Peyer's patch (tissue), 4 donors: ENCODE measurements around the gene PDIA2.

Source experiments
- POLR2A ChIP-seq, 2 donors: fragments of 450-650 bp; IDR thresholded peaks; one replicate each; pipeline ENCODE4 v1.5.1; 2017; ENCODE audit warnings: antibody characterized with exemption in 2 of 2, mild to moderate bottlenecking in 2 of 2, moderate library complexity in 2 of 2
- TF ChIP-seq, protein P1 (sequence below), 6 experiments: fragments of 450-650 bp in 4 of 6; fragments of 200-600 bp in 2 of 6; sonication (generic) in 1 of 6; IDR thresholded peaks; one replicate each; pipeline ENCODE4 v1.5.1; 2017 to 2019; ENCODE audit warnings: antibody characterized with exemption in 6 of 6, mild to moderate bottlenecking in 3 of 6, moderate library complexity in 1 of 6

DNA sequence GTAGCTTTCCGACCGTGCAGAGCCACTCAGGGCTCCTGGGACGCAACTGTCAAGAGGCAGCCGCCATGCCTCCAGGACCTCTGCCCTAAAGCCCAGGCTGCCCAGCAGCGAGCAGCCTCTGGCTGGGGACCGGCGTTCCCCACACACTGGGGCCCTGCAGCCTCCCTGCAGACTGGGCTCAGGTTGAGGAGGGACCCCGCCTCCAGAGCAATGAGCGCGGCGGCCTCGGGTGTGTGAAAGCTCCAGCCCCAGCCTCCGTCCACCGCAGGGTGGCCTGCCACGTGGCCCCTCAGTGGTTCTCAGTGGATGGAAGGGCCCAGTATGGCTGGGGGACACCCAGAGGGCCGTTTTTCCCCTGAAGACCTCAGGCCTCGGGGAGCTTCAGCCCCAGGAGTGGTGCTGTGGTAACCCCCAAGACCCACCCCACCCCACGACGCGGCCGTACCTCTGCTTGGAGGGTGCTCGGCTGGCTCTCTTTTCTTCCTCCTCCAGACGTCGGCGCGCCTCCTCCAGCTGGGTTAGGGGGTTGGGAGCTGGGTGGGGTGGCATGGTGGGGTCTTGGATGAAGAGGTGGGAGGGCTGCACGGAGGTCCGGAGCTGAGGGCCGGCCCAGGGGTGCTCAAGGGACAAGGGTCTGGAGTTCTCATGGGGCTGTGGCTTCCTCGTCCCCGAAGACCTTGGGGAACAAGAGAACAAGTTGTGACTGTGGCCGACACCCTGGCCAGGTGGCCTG lies 10.2 kb downstream of the PDIA2 start:
- no peak for TF ChIP-seq POLR2A (IDR thresholded peaks at IDR 0.05)
- TF ChIP-seq, protein P1, sequence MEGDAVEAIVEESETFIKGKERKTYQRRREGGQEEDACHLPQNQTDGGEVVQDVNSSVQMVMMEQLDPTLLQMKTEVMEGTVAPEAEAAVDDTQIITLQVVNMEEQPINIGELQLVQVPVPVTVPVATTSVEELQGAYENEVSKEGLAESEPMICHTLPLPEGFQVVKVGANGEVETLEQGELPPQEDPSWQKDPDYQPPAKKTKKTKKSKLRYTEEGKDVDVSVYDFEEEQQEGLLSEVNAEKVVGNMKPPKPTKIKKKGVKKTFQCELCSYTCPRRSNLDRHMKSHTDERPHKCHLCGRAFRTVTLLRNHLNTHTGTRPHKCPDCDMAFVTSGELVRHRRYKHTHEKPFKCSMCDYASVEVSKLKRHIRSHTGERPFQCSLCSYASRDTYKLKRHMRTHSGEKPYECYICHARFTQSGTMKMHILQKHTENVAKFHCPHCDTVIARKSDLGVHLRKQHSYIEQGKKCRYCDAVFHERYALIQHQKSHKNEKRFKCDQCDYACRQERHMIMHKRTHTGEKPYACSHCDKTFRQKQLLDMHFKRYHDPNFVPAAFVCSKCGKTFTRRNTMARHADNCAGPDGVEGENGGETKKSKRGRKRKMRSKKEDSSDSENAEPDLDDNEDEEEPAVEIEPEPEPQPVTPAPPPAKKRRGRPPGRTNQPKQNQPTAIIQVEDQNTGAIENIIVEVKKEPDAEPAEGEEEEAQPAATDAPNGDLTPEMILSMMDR (IDR thresholded peaks at IDR 0.05), result no peak
